Loucy (cell line): ENCODE data around the gene ATP5F1C.
"Not testable (repeated sequence)": the region's sequence is repeated elsewhere in the genome, so short reads cannot be mapped to it uniquely, and the experiment has no call there.

Experiments used
- H2AFZ ChIP-seq: fragments of 200-600 bp; sonication (generic); 2 replicates; pipeline ENCODE4 v1.6.0; 2016; ENCODE audit warnings: antibody characterized with exemption, mild to moderate bottlenecking, low read length, moderate library complexity
- H3F3A ChIP-seq: fragments of 200-600 bp; 2 replicates; pipeline ENCODE4 v1.6.0; 2016; ENCODE audit warnings: antibody characterized with exemption, low read depth, mild to moderate bottlenecking
- H3K27me3 ChIP-seq: fragments of 200-600 bp; sonication (generic); 2 replicates; pipeline ENCODE4 v1.6.1; 2014; ENCODE audit warnings: low read length, mild to moderate bottlenecking; ENCODE audit not compliant: insufficient read depth, poor library complexity, severe bottlenecking
- H3K36me3 ChIP-seq: fragments of 200-600 bp; sonication (generic); 2 replicates; pipeline ENCODE4 v1.6.1; 2016; ENCODE audit warnings: low read length; ENCODE audit not compliant: insufficient read depth
- H3K4me1 ChIP-seq: fragments of 200-600 bp; sonication (generic); 2 replicates; pipeline ENCODE4 v1.5.1; 2014; ENCODE audit warnings: low read length, mild to moderate bottlenecking; ENCODE audit not compliant: insufficient read depth, poor library complexity, severe bottlenecking
- H3K4me2 ChIP-seq: fragments of 200-600 bp; sonication (generic); 2 replicates; pipeline ENCODE4 v1.6.0; 2014; ENCODE audit warnings: antibody characterized with exemption, low read length, low read depth, mild to moderate bottlenecking; ENCODE audit not compliant: poor library complexity, severe bottlenecking
- H3K4me3 ChIP-seq: fragments of 200-600 bp; sonication (generic); 2 replicates; pipeline ENCODE4 v1.5.1; 2014; ENCODE audit warnings: low read length, mild to moderate bottlenecking, mixed read lengths; ENCODE audit not compliant: poor library complexity, severe bottlenecking
- H3K79me2 ChIP-seq: fragments of 200-600 bp; sonication (generic); 2 replicates; pipeline ENCODE4 v1.6.1; 2014; ENCODE audit warnings: low read length; ENCODE audit not compliant: insufficient read depth
- H3K9ac ChIP-seq: fragments of 200-600 bp; sonication (generic); 2 replicates; pipeline ENCODE4 v1.6.0; 2014; ENCODE audit warnings: mild to moderate bottlenecking, low read depth, low read length, moderate library complexity; ENCODE audit not compliant: poor library complexity, severe bottlenecking
- H3K9me2 ChIP-seq: fragments of 200-600 bp; sonication (generic); replicated peaks from 2 replicates; pipeline ENCODE4 v1.6.1; 2016; ENCODE audit warnings: low read depth, low read length, mixed read lengths
- H3K9me3 ChIP-seq: fragments of 200-600 bp; sonication (generic); 2 replicates; pipeline ENCODE4 v1.6.1; 2014; ENCODE audit warnings: mild to moderate bottlenecking, antibody characterized with exemption, low read length, low read depth; ENCODE audit not compliant: insufficient read depth
- H4K20me1 ChIP-seq: fragments of 200-600 bp; sonication (generic); 2 replicates; pipeline ENCODE4 v1.6.0; 2014; ENCODE audit warnings: antibody characterized with exemption, low read length, mild to moderate bottlenecking; ENCODE audit not compliant: insufficient read depth, poor library complexity, severe bottlenecking
- EZH2phosphoT487 ChIP-seq: fragments of 200-600 bp; IDR thresholded peaks from 2 replicates; pipeline ENCODE4 v1.6.1; 2018; ENCODE audit warnings: antibody characterized with exemption, mild to moderate bottlenecking, moderate library complexity, borderline replicate concordance
- TF ChIP-seq, protein P1 (sequence below): fragments of 200-600 bp; sonication (generic); conservative IDR thresholded peaks from 2 replicates; pipeline ENCODE4 v1.5.1; 2014; ENCODE audit warnings: mild to moderate bottlenecking, antibody characterized with exemption, low read length

The ATP5F1C gene

DNA sequence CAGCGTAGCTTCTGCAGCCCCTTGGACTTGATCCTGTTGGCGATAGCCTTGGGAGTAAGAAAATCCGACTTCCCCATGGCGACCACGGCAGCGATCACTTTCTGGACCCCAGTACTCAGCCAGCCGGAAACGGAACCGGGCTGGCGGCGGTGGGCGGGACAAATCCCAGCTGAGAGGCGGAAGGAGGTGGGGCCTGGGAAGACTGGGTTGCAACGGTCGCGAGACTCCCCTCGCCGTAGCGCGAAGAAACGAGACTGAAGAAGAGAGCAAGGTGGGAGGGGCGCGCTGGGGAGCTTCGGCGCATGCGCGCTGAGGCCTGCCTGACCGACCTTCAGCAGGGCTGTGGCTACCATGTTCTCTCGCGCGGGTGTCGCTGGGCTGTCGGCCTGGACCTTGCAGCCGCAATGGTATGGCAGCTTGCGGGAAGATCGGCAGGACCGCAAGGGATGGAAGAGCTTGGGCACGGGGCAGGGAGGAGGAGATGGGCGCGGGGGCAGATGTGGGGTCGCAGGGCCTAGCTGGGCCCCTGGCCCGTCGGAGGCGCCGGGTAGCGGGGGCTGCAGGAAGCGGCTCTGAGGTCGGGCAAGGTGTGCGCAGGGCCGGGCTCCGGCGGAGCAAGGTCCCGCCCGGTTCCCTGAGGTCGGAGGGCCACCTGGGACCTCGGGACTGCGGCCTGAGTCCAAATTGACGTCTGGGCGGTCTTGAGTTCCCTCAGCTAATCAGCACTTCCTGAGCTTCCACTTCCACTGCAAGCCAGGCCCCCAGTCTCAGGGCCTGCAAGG is at the start of gene ATP5F1C, which contains the start of gene KIN:
ATP5F1C (plus strand) TSS at position 321 of the 782 bp plus-strand sequence; CDS start at position 352, 31 bp downstream.
KIN (minus strand) TSS at position 137 of the 782 bp plus-strand sequence; CDS start at position 77, 60 bp downstream.
- peaks cover 88% of the 10 kb centered on the region for H4K20me1 ChIP-seq
- TF ChIP-seq, protein P1, sequence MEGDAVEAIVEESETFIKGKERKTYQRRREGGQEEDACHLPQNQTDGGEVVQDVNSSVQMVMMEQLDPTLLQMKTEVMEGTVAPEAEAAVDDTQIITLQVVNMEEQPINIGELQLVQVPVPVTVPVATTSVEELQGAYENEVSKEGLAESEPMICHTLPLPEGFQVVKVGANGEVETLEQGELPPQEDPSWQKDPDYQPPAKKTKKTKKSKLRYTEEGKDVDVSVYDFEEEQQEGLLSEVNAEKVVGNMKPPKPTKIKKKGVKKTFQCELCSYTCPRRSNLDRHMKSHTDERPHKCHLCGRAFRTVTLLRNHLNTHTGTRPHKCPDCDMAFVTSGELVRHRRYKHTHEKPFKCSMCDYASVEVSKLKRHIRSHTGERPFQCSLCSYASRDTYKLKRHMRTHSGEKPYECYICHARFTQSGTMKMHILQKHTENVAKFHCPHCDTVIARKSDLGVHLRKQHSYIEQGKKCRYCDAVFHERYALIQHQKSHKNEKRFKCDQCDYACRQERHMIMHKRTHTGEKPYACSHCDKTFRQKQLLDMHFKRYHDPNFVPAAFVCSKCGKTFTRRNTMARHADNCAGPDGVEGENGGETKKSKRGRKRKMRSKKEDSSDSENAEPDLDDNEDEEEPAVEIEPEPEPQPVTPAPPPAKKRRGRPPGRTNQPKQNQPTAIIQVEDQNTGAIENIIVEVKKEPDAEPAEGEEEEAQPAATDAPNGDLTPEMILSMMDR, result no peak
- TF ChIP-seq EZH2phosphoT487, result no peak
- H3K36me3 ChIP-seq, result no peaks in the 10 kb centered on the region

DNA sequence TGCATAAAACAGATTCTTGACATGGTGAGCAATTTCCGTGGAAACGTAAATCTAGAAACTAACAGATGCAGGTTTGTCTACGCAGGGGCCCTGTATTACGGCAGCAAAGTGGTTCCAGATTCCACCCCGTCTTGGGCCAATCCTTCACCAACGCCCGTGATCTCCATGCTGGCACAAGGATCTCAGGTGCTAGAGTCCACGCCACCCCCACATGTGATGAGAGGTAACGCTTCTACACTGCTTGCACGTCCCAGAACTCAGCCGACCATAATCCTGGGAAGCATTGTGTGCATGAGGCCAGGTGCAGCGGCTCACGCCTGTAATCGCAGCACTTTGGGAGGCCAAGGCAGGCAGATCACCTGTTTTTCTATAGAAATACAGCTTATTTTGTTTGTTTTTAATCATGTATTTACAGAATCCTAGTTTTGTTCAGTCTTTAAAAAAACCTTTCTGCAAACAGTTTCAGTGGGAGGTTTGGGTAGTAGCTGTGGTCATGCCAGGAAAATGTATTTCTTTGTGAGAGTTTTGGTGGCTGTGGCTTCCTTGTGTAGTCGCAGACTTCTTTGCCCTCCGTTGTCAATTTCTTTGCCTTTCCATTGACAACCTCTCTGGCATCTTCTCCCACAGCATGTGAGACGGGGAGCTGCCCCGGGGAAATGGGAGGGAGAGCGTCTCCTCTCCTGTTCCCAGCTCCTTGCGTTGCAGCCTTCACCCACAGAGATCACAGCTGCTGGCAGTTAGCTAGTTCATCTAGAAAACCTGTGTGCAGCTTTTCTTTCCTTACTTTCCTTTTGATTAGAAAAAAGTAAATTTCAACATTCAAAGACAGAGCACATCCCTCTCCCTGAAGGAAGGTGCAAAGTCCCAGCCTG is 49.2 kb upstream of the ATP5F1C start:
- Histone ChIP-seq H3K4me1 (no peaks in the 10 kb centered on the region), H3K9me2 (no peaks in the 10 kb centered on the region), H3K4me3 (no peak overlapping the region), H3K9me3 (no peaks in the 10 kb centered on the region), H3K36me3 (no peaks in the 10 kb centered on the region), H3K27me3 (no peaks in the 10 kb centered on the region), H3K9ac (no peak overlapping the region), H2AFZ (no peak overlapping the region), H3F3A (no peaks in the 10 kb centered on the region), H4K20me1 (no peaks in the 10 kb centered on the region), H3K4me2 (no peak overlapping the region), H3K79me2 (no peaks in the 10 kb centered on the region)
- TF ChIP-seq EZH2phosphoT487, result no peak
- TF ChIP-seq, protein P1, result no peak

More for the DNA sequence above, at the start of gene ATP5F1C, which contains the start of gene KIN:
- H3K79me2 ChIP-seq, result peaks cover 98% of the 10 kb centered on the region
- peak within 1 kb of the TSS; percentile 88 for H3K4me3 ChIP-seq
- H3K9me2 ChIP-seq, result no peaks in the 10 kb centered on the region
- no peaks in the 10 kb centered on the region for H3F3A ChIP-seq
- peaks cover 66% of the 10 kb centered on the region for H3K4me1 ChIP-seq
- H3K4me2 ChIP-seq, result peak within 1 kb of the TSS; percentile 95
- no peaks in the 10 kb centered on the region for H3K9me3 ChIP-seq
- H3K27me3 ChIP-seq, result no peaks in the 10 kb centered on the region
- H2AFZ ChIP-seq, result peak within 1 kb of the TSS; percentile 76
- peak within 1 kb of the TSS; percentile 92 for H3K9ac ChIP-seq

DNA sequence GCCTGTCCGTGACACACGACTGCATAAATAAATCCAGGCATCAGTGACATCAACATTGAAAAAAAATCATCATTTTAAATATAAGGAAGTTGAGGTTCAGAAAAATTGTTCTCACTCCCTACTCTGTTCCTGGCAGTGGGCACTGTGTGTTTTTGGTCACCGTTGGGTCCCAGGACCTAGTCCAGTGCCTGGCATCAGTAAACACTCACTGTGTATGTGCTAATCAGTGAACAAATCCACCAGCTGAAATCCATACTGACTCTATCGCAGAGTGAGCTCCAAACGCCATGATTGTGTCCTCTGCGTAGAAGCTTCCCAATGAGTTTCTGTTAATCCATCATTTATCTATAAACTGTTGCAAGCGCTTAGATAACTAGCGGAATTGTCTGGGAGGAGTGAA is 43.7 kb upstream of the ATP5F1C start:
- Histone ChIP-seq H3F3A (no peaks in the 10 kb centered on the region), H3K4me2 (no peak overlapping the region), H3K4me1 (no peaks in the 10 kb centered on the region), H3K27me3 (no peaks in the 10 kb centered on the region), H3K79me2 (no peaks in the 10 kb centered on the region), H3K9ac (no peak overlapping the region), H3K9me3 (no peaks in the 10 kb centered on the region), H3K36me3 (no peaks in the 10 kb centered on the region), H3K4me3 (no peak overlapping the region), H4K20me1 (no peaks in the 10 kb centered on the region), H3K9me2 (no peaks in the 10 kb centered on the region), H2AFZ (no peak overlapping the region)
- TF ChIP-seq, protein P1, result no peak
- TF ChIP-seq EZH2phosphoT487, result no peak

DNA sequence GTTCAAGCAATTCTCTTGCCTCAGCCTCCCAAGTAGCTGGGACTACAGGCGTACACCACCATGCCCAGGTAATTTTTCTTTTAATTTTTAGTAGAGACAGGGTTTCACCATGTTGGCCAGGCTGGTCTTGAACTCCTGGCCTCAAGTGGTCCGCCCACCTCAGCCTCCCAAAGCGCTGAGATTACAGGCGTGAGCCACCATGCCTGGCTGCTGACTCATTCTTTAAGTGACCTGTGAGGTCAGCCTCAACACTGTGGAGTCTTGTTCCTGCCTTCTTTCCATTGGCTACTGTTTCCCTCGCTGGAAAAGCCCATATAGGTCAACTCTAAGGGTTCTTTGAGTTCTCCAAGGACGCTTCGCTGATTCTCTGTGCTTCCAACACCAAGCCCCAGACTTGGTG is 39.3 kb upstream of the ATP5F1C start:
- H3K9me3 ChIP-seq, H3K4me2 ChIP-seq, H4K20me1 ChIP-seq, H3K79me2 ChIP-seq, H3K9ac ChIP-seq, H3K9me2 ChIP-seq, H3K27me3 ChIP-seq, H3F3A ChIP-seq, H3K4me3 ChIP-seq, H3K4me1 ChIP-seq, H2AFZ ChIP-seq: not testable (repeated sequence)
- peaks cover 17% of the 10 kb centered on the region; the same call in 1 of the 2 replicates for H3K36me3 ChIP-seq
